Measurements from ENCODE around the gene TUBGCP6. TPM values are rescaled to one million over a fixed set of nuclear protein-coding genes. Genes with fewer than 3 reads are reported as not detected.

Gene TUBGCP6
- 28.3 and 28.7 TPM in 2 replicates for total RNA-seq

GRCh38 chr22:50244420-50245213 lies at the start of gene TUBGCP6:
TSS of gene TUBGCP6 (minus strand) at chr22:50245023. CDS start at chr22:50244459, 564 bp downstream.

GRCh38 chr22:50269970-50270665 lies 25.3 kb upstream of the TUBGCP6 start, which contains the start of gene MAPK11:
TSS of gene MAPK11 (minus strand) at chr22:50270380. CDS start at chr22:50270292, 88 bp downstream.

GRCh38 chr22:50261615-50262459 lies 17.0 kb upstream of the TUBGCP6 start, which contains the start of gene MAPK12:
TSS of gene MAPK12 (minus strand) at chr22:50261683. CDS start at chr22:50261509, 174 bp downstream.

GRCh38 chr22:50250555-50251476 lies 6.0 kb upstream of the TUBGCP6 start, which contains the start of gene HDAC10:
TSS of gene HDAC10 (minus strand) at chr22:50251265. CDS start at chr22:50251032, 233 bp downstream.

GRCh38 chr22:50200461-50201190 lies 44.2 kb downstream of the TUBGCP6 start, which contains the start of gene SELENOO:
TSS of gene SELENOO (plus strand) at chr22:50201011. CDS start at chr22:50201037, 26 bp downstream.

GRCh38 chr22:50185375-50186087 lies 59.3 kb downstream of the TUBGCP6 start, which contains the start of gene TRABD:
TSS of gene TRABD (plus strand) at chr22:50185913. CDS start at chr22:50193061, 7,148 bp downstream.

GRCh38 chr22:50170453-50171318 lies 74.1 kb downstream of the TUBGCP6 start, which contains the start of gene PANX2:
TSS of gene PANX2 (plus strand) at chr22:50170731. CDS start at chr22:50170731, 0 bp downstream.

Other genes with a start within 250 kb of the TUBGCP6 start
- gene IL17REL, start 232.3 kb downstream of the TUBGCP6 start, total RNA-seq, result 0.13 and 0.22 TPM in 2 replicates
- gene TTLL8, start 186.7 kb downstream of the TUBGCP6 start, total RNA-seq, result not detected in 2 replicates
- gene MLC1, start 159.6 kb downstream of the TUBGCP6 start, total RNA-seq, result not detected in 2 replicates
- gene MOV10L1, start 155.0 kb downstream of the TUBGCP6 start, total RNA-seq, result 20.2 and 44.9 TPM in 2 replicates
- 1.7 TPM in 2 replicates for gene PANX2, start 74.3 kb downstream of the TUBGCP6 start, total RNA-seq
- 30.6 and 36.8 TPM in 2 replicates for gene TRABD, start 59.1 kb downstream of the TUBGCP6 start, total RNA-seq
- 18.5 and 21.0 TPM in 2 replicates for gene SELENOO, start 44.0 kb downstream of the TUBGCP6 start, total RNA-seq
- 17.0 and 17.4 TPM in 2 replicates for gene HDAC10, start 6.2 kb upstream of the TUBGCP6 start, total RNA-seq
- gene MAPK12, start 16.7 kb upstream of the TUBGCP6 start, total RNA-seq, result 40.8 and 49.9 TPM in 2 replicates
- 10.1 and 10.8 TPM in 2 replicates for gene MAPK11, start 25.4 kb upstream of the TUBGCP6 start, total RNA-seq
- 64.2 and 73.9 TPM in 2 replicates for gene PLXNB2, start 62.6 kb upstream of the TUBGCP6 start, total RNA-seq
- gene DENND6B, start 82.0 kb upstream of the TUBGCP6 start, total RNA-seq, result 1.1 and 1.7 TPM in 2 replicates
- gene PPP6R2, start 98.3 kb upstream of the TUBGCP6 start, total RNA-seq, result 47.9 and 48.7 TPM in 2 replicates
- gene SBF1, start 230.0 kb upstream of the TUBGCP6 start, total RNA-seq, result 47.6 and 55.6 TPM in 2 replicates
- 0.36 and 0.40 TPM in 2 replicates for gene ADM2, start 236.5 kb upstream of the TUBGCP6 start, total RNA-seq
- gene MIOX, start 241.8 kb upstream of the TUBGCP6 start, total RNA-seq, result not detected in 2 replicates

Data from thoracic aorta endothelial cell (primary cell).